GM18505 (cell line): ENCODE measurements around the gene MAN2A2.

Experiments
- ATAC-seq: cut with Tn5 transposase; IDR thresholded peaks from one replicate; pipeline ENCODE4 v1.9.1; 2021; ENCODE audit not compliant: unreplicated experiment
- POLR2A ChIP-seq: IDR thresholded peaks from 4 replicates; pipeline ENCODE4 v1.6.1; 2011; ENCODE audit warnings: borderline replicate concordance; ENCODE audit not compliant: insufficient read depth, insufficient read length; ENCODE audit errors: extremely low read depth

Gene MAN2A2

GRCh38 chr15:90934256-90934948, 31.3 kb downstream of the MAN2A2 start:
- peak; percentile 29 for ATAC-seq

GRCh38 chr15:90934949-90935751, 32.0 kb downstream of the MAN2A2 start, which contains the start of gene UNC45A:
Gene UNC45A (plus strand): TSS chr15:90935285. CDS start chr15:90935325, 40 bp downstream.
- TF ChIP-seq POLR2A: peak; percentile 62
- ATAC-seq: peak; percentile 63

More at GRCh38 chr15:90934256-90934948, 31.3 kb downstream of the MAN2A2 start:
- no peak for TF ChIP-seq POLR2A

DNA sequence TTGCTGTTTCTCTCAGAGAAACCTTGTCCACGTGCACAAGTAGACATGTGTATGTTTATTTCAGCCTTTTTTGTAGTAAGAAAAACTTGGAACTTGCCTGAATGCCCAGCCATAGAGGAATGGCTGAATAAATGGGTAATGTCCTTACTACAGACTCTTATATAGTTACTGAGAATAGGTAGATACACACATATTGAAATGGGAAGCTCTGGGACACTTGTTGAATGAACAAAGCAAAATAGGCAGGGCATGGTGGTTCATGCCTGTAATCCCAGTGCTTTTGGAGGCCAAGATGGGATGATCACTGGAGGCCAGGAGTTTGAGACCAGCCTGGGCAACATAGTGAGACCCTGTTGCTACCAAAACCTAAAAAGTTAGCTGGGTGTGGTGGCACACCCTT, 33.7 kb downstream of the MAN2A2 start:
- no peak for ATAC-seq
- no peak for TF ChIP-seq POLR2A

- ATAC-seq: no peak
- no peak for TF ChIP-seq POLR2A
Observed at GRCh38 chr15:90938261-90938660, 35.2 kb downstream of the MAN2A2 start.

DNA sequence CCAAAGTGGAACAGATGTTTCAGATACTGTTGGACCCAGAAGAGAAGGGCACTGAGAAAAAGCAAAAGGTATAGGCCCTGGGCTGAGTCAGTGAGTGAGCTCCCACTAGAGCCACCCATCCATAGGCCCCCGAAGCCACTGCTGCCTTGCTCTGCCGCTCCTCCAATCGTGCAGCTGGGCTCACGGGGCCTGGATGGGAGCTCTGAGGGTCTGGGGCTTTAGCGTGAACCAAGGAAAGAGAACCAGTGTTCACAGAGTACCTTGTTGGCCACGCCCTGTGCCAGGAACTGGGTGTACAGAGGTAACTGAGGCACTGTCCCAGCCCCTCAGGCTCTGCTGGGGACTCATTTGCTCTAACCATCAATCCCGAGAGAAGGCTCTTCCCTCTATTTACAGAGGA, 36.7 kb downstream of the MAN2A2 start:
- no peak for ATAC-seq
- TF ChIP-seq POLR2A: no peak

DNA sequence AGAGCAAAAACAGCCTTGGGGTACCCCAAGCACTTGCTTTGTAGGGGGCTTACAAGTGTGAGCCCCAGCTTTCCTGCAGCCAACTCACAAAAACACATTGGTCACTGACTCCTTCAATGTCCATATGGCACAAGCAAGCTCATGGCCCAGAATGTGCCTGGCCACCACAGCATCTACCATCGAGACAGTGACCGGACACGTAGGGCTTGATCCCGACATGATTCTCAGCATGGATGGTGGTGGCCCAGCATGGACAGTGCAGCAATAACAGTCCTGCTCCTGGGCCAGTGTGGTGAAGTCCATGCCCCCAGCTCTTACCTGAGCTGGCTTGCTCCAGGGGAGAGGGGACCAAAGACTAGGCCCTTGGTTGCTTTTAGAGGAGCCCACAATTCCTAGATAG, 37.9 kb downstream of the MAN2A2 start:
- TF ChIP-seq POLR2A: no peak
- no peak for ATAC-seq

- TF ChIP-seq POLR2A: no peak
- no peak for ATAC-seq
Observed at GRCh38 chr15:90942354-90943120, 39.4 kb downstream of the MAN2A2 start.

DNA sequence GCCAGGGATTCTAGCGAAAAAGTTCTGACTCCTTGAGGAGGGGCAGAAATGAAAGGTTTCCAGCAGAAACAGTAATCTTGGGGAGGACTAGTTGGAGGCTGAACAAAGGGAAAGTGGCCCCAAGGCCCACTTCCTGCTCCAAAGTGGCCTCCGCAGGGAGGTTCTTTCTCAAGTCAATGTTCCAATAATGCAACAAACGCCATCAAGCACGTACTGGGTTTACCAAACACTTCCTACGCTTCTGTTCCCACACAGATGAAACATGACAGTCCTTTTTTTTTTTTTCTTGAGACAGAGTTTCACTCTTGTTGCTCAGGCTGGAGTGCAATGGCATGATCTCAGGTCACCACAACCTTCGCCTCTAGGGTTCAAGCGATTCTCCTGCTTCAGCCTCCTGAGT, 42.0 kb downstream of the MAN2A2 start:
- ATAC-seq: no peak
- no peak for TF ChIP-seq POLR2A

GRCh38 chr15:90946538-90946937, 43.4 kb downstream of the MAN2A2 start:
- ATAC-seq: no peak
- TF ChIP-seq POLR2A: no peak

DNA sequence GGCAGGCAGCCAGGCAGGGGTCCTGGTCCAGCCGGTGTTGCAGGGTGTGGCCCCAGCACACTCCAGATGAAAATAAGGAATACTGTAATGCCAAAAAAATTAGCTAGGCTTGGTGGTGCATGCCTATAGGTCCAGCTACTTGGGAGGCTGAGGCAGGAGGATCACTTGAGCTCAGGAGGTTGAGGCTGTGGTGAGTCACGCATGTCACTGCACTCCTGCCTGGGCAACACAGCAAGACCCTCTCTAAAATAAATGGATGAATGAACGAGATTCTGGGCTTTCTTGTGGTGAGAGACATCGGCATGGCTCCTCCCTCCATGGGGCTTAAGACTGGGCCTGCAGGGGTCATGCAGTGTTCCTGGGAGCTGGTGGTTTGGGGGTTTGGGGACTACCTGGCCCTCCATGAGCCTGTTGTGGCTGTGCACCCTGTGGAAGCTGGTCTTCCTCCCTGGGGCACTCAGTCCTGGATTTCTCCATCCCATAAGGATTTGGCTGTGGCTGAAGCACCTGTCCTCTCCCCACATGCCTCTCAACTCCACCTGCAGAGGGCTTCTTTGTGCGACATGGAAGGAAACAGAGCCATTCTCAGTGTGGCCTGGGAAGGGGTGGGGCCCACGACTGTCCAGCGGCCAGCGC, 44.0 kb downstream of the MAN2A2 start:
- no peak for TF ChIP-seq POLR2A
- no peak for ATAC-seq

- no peak for ATAC-seq
- TF ChIP-seq POLR2A: no peak
Observed at GRCh38 chr15:90947577-90948357, 44.7 kb downstream of the MAN2A2 start.

DNA sequence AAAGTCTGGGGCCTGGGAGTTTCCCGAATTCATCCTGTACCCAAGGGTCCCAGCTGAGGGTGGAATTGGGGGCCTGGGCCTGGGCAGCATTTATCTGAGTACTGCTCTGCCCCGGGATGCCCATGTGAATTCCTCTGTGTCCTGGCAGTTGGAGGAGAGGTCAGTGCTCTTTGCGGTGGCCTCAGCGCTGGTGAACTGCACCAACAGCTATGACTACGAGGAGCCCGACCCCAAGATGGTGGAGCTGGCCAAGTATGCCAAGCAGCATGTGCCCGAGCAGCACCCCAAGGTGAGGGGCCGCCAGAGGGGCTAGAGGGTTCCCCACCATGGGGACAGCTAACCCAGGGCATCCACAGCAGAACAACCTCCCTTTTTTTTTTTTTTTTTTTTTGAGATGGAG, 45.4 kb downstream of the MAN2A2 start:
- no peak for TF ChIP-seq POLR2A
- no peak for ATAC-seq
